Activated naive CD4-positive, alpha-beta T cell (primary cell): Measurements from ENCODE around the gene RIMBP2.
"Not testable (repeated sequence)": the region's sequence is repeated elsewhere in the genome, so short reads cannot be mapped to it uniquely, and the experiment has no call there.

Source experiments
- DNase-seq, 4 experiments: peaks; one replicate each; lab custom pipeline; 2025; lab: John Stamatoyannopoulos, UW

The RIMBP2 gene

DNA sequence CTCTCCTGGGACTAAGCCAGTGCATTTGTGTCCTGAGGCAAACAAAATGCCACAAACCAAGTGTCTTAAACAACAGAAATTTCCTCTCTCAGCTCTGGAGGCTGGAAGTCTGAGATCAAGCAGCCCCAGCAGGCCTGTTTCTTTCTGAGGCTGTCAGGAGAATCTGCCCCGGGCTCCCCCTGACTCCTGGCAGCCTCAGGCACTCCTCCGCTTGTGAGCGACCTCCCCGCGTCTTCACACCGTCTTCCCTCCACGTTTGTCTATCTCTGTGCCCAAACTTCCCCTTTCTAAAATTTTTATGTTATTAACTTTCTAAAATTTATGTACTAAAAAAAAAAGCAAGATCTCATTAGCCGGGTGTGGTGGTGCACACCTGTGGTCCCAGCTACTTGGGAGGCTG, 59.7 kb downstream of the RIMBP2 start:
- DNase-seq: no peak

DNA sequence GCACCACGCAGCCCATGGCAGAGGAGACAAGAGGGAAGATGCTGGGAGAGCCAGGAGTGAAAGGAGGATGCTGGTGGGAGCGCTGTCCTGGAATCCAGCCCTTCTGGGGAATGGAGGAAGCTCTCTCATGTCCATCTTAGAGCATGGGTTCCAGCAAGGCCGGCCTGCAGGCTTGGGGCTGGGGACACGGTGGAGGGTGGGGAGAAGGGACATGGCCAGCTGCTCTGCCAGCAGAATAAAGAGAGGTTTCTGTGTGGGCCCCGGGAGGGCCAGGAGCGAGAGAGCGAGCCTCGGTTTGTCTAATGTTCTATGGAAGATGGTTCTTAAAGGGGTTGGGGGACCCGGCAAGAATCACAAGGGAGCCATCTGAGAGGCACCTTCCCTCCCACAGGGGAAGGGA, 60.2 kb downstream of the RIMBP2 start:
- no peak for DNase-seq

DNA sequence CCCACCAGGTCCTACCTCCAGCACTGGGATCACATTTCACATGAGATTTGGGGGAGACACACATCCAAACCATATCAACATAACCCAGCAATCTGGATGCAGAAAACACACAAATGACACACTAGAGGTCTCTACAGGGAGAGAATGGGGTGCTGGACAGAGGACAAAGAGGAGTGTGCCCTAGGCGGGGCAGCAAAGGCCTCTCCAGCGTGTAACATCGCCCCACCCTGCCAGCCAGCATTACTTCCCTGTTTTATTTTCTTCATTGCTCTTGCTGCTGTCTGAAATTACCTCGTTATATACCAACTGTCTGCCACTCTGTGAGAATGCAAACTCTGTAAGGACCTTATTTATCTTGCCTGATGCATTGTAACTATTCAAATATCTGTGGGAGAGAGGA, 61.1 kb downstream of the RIMBP2 start:
- DNase-seq: no peak

DNA sequence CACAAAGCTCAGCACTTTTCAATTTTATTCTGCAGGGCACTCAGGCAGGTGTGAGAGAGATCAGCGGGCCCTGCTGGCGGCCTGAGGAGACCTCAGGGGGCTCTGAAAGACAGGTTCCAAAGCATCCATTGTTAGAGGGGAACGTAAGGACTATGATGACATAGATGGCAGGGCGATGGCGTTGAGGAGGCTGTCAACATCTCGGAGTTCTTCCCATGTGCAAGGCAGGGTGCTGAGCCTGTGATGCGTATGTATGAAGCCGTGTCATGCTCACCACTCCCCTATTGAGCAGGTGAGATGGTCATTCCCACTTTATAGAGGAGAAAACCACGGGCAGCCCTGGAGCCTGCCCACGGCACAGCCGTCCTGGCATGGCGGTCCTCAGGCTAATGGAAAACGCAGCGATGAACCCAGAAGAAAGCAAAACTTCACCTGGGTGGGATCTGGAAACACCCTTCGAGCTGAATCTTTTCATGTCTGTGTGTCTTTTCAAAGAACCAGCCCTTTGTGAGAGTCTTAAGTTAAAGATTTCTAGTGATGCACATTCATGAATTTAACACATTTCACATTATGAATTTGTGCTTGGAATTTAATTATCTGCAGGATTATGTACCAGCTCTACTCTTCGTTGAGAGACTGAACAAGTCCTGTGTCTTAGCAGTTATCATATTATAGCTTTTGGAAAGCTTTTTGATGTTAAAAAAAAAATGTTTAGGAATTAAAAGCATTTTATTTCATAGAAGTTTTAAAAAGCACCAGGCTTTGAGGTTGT, 64.7 kb downstream of the RIMBP2 start:
- DNase-seq: no peak

DNA sequence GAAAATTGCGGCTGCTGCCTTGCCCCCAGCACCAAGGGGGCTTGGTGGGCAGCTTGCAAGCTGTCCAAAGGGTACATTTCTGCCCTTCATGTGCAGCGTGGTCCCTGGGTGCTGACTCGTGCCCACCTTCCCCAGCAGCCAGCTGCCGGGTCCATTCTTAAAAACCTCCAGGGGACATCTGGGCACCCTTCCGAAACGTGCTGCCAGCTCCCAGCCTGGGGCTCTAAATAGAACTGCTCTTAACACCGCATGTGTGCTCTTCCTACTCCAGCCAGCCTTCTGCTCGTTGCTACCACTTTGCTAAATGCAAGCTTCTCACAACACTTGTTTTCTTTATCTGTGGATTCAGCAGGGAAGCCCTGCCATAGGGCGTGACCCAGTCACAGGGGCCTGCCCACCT, 66.0 kb downstream of the RIMBP2 start:
- no peak for DNase-seq

DNA sequence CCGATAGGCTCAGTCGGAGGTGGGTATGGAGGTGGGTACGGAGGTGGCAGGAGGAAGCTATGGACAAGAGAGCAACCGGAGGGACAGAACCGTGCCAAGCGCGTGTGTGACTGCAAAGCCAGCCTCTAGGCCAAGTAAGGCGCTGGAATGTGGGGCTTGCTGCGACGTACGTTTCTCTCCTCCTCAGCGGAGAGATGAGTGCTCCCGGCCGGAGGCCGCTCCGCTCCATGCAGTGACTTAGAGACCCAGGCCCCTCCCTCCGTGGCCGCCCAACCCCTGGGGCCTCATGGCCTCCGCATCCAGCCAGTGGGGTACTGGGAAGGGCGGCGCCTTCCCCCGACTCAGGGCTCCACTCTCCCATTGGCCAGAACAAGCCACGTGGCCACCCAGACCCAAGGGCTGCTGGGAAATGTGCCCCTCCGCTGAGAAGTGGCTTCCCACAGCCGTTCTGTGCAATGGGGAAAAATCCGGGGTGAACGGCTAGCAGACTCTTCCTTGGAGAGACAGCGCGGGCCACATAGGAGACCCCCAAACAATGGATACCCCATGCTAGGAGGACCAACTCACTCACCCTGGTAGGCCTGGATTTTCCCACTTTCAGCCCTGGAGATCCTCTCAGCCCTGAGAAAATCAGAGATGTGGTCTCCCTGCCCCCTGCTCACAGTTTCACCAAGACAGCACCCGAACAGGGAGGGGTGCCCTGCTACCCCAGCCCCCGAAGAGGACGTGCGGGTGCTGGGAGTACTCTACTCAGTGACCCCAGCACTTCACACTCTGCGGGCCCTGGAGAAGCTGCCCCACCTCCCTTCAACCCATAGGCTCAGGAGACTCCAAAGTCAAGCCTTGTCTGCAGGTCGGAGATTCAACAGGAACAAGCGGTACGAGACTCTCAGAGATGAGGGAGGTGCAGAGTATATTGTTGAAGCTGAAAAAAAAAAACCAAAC, 66.7 kb downstream of the RIMBP2 start:
- DNase-seq: no peak

DNA sequence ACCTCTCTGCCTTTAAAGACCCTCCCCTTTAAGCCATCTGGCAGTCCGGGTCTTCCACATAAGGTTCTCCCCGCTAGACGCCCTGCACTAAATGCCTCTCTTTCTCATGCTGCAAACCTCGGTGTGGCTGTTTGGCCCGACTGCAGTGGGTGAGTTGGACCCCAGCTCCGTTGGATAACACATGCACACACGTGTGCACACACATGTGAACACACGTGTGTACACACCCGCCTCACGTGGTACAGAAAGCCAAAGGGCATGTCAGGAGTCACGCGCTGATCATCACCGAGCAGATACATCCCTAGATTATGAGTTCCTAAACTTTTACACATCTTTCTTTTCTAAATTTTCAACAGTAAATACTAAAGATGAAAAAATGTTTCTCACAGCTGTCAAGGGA, 68.3 kb downstream of the RIMBP2 start:
- DNase-seq: no peak

DNA sequence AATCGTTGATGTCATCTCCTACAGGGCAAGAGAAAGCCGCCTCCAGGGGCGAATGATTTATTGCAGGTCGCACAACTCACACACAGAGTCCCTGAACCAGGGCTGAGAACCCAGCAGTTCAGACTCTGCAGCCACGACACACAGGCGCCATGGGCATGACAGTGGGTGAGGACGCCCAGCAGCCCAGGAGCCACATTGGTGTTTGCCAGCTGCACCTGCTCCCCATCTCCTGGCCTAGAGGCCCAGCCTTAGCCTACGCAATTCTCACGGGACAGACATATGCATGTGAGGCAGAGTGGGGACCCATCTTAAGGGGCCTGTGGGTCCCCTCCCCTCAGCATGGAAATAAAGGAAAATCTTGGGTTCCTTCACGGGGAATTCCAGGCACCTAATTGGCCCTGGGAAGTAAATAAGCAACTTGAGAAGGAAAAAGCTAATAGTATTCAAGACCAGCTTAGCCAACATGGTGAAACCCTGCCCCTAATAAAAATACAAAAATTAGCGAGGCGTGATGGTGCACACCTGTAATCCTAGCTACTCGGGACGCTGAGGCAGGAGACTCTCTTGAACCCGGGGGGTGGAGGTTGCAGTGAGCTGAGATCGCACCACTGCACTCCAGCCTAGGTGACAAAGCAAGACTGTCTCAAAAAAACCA, 69.3 kb downstream of the RIMBP2 start:
- no peak for DNase-seq

DNA sequence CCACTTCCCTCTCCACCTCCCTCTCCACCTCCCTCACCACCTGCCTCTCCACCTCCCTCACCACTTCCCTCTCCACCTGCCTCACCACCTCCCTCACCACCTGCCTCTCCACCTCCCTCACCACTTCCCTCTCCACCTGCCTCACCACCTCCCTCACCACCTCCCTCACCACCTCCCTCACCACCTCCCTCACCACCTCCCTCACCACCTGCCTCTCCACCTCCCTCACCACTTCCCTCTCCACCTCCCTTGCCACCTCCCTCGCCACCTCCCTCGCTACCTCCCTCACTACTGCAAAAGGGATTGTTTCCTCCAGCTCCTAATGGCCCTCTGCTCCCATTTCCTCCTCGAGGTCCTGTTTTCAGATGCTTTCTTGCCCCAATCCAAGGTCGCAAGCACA, 69.9 kb downstream of the RIMBP2 start:
- not testable (repeated sequence) for DNase-seq

DNA sequence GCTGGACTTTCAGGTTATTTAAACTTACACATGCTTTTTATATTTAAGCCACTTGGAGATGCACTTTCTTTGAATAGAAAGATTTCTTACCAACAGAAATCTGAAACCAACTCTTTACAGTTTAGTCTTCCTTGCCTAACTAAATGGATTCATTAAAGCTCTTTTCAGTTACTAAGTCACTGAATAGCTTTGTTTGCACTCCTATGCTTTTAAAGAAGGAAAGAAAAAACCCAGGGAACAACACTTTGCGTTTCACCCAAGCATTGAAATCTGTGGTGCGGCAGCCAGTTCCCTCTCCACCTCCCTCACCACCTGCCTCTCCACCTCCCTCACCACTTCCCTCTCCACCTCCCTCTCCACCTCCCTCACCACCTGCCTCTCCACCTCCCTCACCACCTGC, 70.3 kb downstream of the RIMBP2 start:
- no peak for DNase-seq

DNA sequence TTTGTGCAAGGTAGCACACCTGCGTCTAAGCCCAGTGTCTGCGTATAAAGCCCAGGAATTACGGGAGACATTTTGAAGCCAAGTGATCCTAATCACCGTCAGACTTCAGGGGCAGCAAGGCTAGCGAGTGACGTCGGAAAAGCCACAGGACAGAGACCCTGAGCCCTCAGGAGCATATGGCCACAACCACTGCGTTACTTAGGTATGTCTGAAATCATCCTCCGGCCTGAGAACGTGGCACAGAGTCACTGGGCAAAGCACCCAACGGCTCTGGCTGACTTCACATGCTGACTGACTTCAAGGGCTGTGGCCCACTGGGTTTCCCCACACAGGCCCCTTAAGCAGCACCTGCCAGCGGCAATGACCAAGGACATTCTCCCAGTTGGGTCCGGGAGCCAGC, 71.5 kb downstream of the RIMBP2 start:
- no peak for DNase-seq

DNA sequence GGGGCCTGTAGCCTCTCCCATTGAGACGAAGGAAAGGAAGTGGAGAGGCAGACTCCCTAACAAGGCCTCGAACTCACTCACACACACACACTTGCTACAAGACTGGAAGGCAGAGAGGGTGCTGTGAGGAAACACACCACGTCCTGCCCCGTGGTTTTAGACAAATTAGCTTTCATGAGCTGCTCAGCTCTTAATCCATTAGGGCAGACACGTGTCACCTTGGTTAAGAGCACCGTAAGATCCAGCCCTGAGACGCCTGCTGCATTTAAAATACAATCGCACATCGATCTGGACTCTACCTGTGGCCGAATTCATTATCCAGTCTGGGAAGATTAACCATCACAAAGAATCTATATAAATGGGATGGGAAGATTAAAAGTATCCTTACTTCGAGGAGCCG, 72.0 kb downstream of the RIMBP2 start:
- DNase-seq: no peak

DNA sequence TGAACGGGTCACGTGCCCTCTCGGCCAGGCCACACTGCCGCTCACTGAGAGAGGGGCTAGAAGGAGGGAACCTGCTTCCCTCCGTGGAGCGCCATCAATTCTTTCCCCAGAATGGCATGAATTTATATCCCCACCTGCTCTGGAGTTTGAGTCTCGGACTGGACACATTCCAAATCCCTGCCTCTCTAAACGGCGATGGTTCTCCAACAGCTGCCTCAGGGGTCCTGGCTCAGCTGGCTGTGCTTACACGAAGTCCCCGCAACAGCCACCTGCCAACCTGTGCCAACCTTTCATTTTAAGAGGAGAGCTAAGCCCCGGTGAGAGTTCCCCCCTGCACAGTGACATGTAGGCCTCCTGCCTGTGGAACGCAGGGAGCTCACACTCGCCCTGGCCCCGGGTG, 73.2 kb downstream of the RIMBP2 start:
- no peak for DNase-seq

DNA sequence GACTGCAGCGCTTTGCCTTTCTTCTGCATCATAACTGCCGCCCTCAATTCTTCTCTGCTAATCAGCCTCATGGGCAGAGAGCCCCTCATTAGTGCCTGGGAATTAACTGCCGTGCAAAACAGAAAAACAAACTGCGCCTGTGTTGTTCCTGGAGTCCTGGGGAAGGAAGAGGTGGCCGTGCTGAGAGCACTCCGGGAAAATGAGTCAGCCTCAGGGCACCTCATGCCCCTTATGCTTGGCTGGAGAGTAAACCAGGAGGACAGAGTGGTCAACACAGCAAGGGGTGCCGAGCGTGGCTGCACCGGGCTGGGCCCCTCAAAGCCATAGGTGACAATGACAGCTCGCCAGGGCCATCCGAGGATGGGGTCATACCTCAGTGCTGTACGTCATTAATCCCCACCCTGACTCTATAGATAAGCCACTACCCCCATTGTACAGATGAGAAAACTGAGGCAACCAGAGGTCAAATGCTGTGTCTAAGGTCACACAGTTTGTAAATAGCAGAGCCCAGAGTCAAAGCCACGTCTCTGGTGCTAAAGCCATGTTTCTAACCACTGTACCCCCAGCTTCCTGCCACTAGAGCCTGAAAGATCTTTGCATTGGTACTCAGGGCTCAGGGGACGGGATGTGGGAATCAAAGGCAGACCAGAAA, 74.4 kb downstream of the RIMBP2 start:
- no peak for DNase-seq

DNA sequence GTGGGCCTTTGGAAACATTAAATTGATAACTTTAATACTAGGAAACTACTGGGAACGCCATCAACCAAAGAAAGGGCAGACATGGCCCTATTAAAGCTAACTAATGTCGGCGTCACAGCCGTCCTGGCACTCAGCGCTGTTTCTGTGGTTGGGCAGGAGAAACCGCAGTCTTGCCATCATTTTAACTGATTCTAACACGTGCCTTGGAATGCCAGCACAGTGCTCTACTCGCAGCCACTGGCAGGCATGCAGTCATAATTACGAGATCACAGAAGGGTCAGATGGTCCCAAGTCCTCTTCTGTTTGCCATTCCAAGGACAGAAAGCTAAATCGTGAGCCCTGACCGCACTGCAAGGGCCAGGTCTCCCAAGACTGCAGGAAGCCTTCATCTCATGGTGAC, 75.2 kb downstream of the RIMBP2 start:
- no peak for DNase-seq

DNA sequence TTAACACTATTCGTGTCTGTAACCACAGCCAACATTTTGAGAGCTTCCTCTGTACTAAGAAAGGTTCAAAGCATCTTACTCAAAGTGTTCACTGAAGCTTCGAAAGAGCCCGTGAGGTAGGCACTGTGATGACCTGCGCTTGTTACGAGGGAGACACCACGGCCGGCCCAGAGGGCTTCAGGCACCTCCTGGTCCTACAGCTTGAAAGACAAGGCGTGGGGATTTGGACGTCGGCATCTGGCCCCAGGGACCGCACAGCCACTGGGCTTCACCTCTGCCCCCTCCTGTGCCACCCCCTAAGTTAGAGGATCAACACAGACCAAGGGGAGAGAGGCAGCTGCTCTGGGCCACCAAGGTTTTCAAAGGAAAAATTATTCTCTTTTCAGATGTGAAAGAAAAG, 75.6 kb downstream of the RIMBP2 start:
- DNase-seq: no peak

DNA sequence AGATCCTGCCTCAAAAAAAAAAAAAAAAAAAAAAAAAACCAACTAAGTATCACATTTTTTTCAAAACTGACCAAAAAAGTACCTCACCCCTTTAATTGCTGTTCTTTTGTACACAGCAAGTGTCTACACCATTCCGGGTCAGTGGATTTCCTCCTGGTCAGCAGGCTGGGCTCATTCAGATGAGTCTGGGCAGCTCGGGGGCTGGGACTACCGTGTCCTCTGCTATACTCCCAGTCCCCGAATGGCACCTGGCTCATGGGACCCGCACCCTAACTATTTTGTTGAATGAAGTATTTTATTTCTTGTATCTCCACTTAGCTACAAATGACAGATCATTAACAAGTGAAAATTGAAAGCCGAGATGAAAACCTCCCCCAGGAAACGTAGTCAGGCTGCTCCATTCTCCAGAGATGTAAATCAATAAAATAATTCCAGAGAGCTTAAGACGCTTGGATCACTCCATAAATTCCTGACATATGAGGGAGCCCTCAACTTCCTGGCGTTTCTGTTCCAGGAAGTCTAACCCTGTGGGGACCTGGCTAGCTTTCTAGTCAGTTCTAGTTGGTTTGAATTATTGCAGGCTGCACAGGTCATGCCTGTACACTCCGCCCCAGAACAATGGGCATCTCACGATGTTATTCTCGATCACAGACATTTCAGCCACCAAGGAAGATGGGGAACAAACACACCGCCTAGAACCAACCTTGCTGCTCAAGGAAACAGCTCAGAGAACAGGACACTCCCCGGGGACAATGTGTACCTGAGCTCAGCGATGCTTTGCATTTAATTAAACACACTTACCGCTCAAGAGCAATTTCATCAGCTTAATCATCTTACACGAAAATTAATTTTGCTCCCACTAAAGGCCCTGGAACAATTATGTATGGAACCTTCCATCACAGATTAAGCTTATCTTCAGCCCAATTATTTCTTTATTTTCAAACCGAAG, 76.3 kb downstream of the RIMBP2 start:
- no peak for DNase-seq

DNA sequence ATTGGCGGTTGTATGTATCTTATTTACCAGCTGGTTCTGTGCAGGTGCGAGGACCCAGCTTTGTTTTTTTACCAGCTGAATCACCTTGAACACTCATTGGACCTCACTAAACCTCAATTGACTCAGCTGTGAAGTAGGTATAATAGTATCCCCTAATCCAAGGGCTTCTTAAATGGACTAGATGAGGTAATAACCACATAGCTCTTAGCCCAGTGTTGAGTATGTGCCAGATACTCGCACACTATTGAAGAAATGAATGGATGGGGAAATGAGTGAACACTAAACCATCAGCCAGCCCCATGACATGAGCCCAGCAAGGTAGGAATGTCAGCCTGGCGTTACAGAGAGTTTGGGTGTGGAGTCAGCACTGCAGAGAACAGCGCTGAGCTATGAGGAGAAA, 79.7 kb downstream of the RIMBP2 start:
- DNase-seq: no peak

DNA sequence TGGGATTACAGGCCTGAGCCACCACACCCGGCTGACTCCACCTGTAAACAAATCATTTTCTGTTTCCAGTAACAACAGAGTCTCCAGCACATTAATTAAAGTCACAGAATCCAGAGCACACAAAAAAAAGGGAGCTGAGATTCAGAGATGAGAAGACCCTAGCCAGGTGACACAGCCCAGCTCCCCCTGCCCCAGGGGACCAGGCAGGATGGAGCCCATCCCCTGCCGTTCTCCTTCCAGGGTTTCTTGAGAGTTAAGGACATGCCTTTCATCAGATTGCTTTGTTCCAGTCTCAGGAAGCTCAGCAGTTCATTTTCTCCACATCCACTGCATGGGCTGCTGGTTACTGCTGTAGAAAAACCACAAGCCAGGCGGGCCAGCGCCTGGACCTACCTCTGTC, 81.2 kb downstream of the RIMBP2 start:
- DNase-seq: no peak

DNA sequence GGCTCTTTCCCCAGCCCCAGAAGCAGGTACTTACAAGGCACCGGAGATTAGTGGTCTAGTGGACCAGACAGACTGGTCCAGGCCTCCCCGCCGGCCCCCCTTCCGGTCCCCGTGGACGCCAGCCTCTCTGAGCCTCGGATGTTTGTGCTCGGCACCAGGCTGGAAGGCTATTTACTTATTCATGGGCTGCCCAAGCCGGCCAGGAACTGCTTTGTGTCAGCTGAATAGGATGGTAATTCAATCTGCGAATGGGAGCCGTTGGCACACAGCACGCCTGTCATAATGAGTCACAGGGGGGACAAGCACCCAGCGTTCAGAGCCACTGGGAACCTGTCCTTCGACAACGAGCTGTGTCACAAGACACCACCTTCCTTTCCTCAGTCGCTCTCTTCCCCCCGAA, 82.3 kb downstream of the RIMBP2 start:
- no peak for DNase-seq

DNA sequence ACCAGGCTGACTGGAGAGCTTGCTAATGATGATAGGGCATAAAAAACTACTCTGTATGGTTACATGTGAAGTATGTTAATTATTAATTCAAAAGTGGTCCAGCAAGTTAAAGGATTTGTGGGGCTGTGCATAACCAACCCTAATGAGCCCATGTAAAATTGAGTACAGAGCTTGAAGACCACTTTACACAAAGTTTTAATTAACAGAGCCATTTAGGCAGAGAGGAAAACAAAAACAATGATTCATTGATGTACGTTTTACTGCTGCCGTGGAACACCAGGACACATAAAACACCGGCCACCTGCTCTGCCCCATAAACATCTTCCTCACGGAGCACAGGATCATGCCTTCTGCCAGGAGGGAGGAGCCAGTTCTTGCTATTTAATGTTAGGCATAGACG, 83.5 kb downstream of the RIMBP2 start:
- no peak for DNase-seq
